IPS-18a (cell line): ENCODE measurements around the gene OOEP.
"Not testable (repeated sequence)": the region's sequence is repeated elsewhere in the genome, so short reads cannot be mapped to it uniquely, and the experiment has no call there.

Experiments
- H3K27ac ChIP-seq: one replicate; pipeline ENCODE4 v1.5.1; 2013; ENCODE audit warnings: low read length
- H3K27me3 ChIP-seq: one replicate; pipeline ENCODE4 v1.6.1; 2013; ENCODE audit warnings: mild to moderate bottlenecking, low read length; ENCODE audit not compliant: control insufficient read depth, insufficient read depth
- H3K36me3 ChIP-seq: one replicate; pipeline ENCODE4 v1.6.1; 2013; ENCODE audit warnings: low read depth, low read length; ENCODE audit not compliant: control insufficient read depth
- H3K4me1 ChIP-seq: one replicate; pipeline ENCODE4 v1.6.1; 2013; ENCODE audit warnings: low read depth, low read length; ENCODE audit not compliant: control insufficient read depth
- H3K4me3 ChIP-seq: one replicate; pipeline ENCODE4 v1.5.1; 2013; ENCODE audit warnings: low read length
- H3K9ac ChIP-seq: one replicate; pipeline ENCODE4 v1.6.1; 2013; ENCODE audit warnings: mild to moderate bottlenecking, low read length, moderate library complexity
- H3K9me3 ChIP-seq: one replicate; pipeline ENCODE4 v1.6.1; 2013; ENCODE audit warnings: low read depth, low read length; ENCODE audit not compliant: control insufficient read depth

Gene OOEP

DNA sequence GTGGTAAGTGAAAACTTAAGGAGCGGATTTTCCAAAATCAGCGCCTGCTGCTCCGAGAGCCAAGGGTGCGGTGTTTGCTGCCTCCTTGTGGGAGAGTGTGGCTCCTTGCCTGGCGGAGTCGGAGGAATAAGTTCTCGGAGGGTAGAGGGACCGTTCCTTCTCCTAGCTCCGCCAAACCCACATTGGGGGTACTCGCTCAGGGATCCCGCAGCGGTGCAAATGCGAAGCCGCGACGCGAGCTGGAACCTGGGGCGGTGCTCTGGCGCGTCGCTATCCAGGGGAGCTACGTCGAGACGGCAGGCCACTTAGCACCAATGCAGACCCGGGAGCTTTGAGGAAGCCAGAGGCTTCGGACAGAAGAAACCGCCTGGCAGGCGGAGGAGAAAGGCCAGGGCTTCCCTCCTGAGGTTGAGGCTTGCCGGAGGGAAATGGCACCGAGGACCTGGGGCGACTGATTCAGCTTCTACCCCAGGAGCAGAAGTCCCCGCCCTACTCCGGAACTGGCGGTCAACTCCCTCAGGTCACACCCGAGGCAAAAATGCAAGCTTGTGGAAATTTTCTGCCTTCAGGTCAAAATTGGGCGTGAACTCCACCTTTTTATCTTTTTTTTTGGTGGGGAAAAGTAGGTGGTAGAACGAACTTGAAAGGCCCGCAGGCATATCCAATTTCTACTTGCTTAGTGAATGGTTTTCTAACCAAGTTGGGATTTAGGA lies 19.3 kb upstream of the OOEP start:
- Histone ChIP-seq H3K4me1 (peaks cover 7% of the 10 kb centered on the region), H3K27me3 (no peaks in the 10 kb centered on the region), H3K9me3 (no peaks in the 10 kb centered on the region), H3K36me3 (no peaks in the 10 kb centered on the region), H3K27ac (peak overlapping the region; percentile 56), H3K4me3 (peak overlapping the region; percentile 76), H3K9ac (peak overlapping the region; percentile 70)

DNA sequence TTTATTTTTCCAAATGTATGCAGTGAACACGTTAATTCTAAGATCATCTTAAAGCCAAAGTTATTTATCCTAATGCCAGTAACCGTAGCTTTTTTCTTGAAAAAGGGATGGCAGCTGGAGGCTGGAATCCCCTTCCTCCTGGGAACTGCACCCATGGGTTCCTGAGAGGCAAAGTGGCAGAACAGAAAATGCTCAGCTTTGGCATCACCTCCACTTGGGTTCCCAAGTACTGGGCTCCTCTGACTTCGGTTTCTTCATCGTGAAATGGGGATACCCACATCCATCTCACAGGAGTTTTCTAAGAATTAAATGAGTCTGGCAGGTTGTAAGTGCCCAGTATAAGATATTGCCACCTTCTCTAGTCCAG lies 18.7 kb upstream of the OOEP start:
- Histone ChIP-seq H3K9ac (peak overlapping the region; percentile 70), H3K4me1 (peaks cover 7% of the 10 kb centered on the region), H3K4me3 (peak overlapping the region; percentile 76), H3K9me3 (no peaks in the 10 kb centered on the region), H3K27ac (no peak overlapping the region), H3K27me3 (no peaks in the 10 kb centered on the region), H3K36me3 (no peaks in the 10 kb centered on the region)

DNA sequence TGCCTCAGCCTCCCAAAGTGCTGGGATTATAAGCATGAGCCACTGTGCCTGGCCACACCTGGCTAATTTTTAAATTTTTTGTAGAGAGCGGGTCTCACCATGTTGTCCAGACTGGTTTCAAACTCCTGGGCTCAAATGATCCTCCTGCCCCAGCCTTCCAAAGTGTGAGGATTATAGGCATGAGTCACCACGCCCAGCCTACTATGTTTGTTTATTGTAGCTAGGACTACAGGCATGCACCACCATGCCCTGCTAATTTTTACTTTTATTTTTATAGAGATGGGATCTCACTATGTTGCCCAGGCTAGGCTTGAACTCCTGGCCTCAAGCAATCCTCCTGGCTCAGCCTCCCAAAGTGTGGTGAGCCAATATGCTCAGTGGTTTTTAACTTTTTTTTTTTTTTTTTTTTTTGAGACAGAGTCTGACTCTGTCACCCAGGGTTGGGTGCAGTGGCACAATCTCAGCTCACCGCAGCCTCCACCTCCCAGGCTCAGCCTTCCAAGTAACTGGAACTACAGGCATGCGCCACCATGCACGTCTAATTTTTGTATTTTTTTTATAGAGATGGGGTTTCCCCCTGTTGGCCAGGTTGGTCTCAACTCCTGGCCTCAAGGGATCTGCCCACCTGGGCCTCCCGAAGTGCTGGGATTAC lies 12.9 kb upstream of the OOEP start:
- Histone ChIP-seq H3K9me3 (no peaks in the 10 kb centered on the region), H3K27ac (no peak overlapping the region), H3K27me3 (no peaks in the 10 kb centered on the region), H3K9ac (no peak overlapping the region), H3K4me1 (no peaks in the 10 kb centered on the region), H3K36me3 (no peaks in the 10 kb centered on the region), H3K4me3 (no peak overlapping the region)

DNA sequence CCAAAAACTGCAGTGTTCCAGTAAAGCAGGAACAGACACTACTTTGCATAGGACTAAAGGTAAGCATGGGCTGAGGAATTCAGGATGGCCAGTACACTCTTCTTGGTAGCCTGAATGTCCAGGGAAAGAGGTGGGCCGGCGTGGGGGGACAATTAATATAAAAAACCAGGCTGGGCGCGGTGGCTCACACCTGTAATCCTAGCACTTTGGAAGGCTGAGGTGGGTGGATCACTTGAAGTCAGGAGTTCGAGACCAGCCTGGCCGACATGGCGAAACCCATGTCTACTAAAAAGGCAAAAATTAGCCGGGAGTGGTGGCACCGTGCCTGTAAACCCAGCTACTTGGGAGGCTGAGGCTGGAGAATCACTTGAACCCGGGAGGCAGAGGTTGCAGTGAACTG lies 11.8 kb upstream of the OOEP start:
- not testable (repeated sequence) for H3K9me3 ChIP-seq, H3K4me3 ChIP-seq, H3K27me3 ChIP-seq, H3K36me3 ChIP-seq, H3K4me1 ChIP-seq, H3K27ac ChIP-seq, H3K9ac ChIP-seq

DNA sequence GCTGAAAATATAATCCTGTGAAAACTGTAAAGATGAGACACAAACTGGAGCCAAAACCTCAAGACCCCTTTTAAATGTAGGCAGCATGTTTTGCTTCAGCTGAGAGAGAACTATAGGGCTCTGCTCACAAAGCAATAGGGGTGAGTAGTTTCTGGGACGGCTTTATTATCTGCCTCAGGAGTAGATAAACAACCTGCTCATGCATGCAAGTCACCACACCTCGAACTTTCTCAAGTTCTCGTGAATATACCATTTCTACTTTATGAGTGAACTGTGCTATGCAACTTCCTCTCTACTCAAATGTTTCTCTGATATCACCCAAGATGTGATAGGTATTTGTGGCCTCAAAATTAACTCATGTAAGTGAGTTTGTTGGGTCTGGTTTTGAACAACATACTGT lies 7.5 kb upstream of the OOEP start:
- Histone ChIP-seq H3K9me3 (no peaks in the 10 kb centered on the region), H3K9ac (no peak overlapping the region), H3K36me3 (no peaks in the 10 kb centered on the region), H3K4me1 (no peaks in the 10 kb centered on the region), H3K27me3 (no peaks in the 10 kb centered on the region), H3K4me3 (no peak overlapping the region), H3K27ac (no peak overlapping the region)

DNA sequence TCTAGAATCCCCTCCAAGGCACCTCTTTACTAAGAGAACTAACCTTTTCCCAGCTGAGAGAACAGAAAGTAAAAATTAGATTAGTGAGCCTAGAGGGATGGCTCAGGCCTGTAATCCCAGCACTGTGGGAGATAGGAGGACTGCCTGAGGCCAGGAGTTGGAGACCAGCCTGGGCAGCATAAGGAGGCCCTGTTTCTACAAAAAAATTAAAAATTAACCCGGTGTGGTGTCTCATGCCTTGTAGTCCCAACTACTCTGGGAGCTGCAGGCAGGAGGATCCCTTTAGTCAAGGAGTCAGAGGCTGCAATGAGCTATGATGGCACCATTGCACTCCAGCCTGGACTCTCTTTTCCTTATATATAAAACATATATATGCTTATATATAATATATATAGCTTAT lies 5.5 kb upstream of the OOEP start:
- no peaks in the 10 kb centered on the region for H3K27me3 ChIP-seq
- no peak overlapping the region for H3K27ac ChIP-seq
- H3K4me1 ChIP-seq, result no peaks in the 10 kb centered on the region
- no peaks in the 10 kb centered on the region for H3K36me3 ChIP-seq
- H3K9ac ChIP-seq, result no peak overlapping the region
- no peaks in the 10 kb centered on the region for H3K9me3 ChIP-seq
- H3K4me3 ChIP-seq, result no peak overlapping the region

DNA sequence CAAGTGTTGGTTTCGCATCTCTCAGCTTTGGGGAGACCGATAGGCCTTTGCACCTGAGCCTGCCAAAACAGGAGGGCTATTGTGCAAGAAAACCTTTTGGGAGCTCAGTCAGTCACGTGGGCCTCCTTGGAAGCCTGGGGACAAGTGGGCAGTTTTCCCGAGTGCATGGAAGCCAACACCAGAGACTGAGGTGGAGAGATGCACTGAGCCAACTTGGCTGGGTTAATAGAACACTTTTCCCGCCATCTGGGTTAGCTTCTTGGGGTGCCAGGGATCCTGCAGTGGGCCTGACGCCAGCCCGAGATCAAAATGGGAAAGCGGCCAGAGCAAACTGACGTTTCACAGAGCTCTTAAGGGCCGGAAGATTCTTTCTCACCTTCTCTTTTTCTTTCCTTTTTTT lies 2.8 kb upstream of the OOEP start:
- Histone ChIP-seq H3K9ac (no peak overlapping the region), H3K4me1 (peaks cover 5% of the 10 kb centered on the region), H3K27me3 (no peaks in the 10 kb centered on the region), H3K36me3 (no peaks in the 10 kb centered on the region), H3K4me3 (no peak overlapping the region), H3K9me3 (no peaks in the 10 kb centered on the region), H3K27ac (no peak overlapping the region)

DNA sequence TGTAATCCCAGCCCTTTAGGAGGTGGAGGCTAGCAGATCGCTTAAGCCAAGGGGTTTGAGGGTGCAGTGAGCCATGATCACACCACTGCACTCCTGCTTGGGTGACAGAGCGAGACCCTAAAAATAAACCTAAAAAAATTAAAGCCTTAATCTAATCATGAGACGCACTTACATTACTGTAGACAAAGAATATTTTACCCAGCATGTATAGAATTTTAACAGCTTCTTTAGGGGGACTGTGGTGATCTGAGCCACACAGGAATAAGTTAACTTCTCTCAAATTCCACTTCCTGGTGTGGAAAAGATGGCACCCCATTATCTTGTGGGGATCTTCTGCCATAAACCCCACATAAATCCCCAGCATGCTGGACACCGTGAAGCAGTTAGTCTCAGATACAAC lies 2.3 kb upstream of the OOEP start:
- Histone ChIP-seq H3K4me1 (peaks cover 5% of the 10 kb centered on the region), H3K27me3 (no peaks in the 10 kb centered on the region), H3K36me3 (no peaks in the 10 kb centered on the region), H3K4me3 (no peak overlapping the region), H3K9me3 (no peaks in the 10 kb centered on the region), H3K27ac (no peak overlapping the region), H3K9ac (no peak overlapping the region)

DNA sequence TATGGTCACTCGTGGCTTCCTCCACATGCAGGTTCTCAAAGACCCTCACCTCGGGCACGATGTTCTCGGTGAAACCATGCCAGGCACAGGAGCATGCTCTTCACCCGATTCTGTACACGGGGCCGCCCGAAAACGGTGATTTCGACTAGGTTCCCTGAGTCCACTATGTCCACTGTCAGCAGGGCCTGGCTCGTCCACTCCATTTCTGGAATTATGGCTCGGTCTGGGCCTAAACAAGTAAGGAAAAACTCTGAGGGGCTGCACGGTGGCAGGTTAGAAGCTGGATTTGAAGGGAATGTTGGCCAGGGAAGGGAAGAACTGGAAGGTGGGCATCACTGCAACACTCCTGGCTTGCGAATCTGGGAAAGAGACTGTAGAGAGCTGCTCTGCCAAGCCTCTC lies 540 bp downstream of the OOEP start:
- Histone ChIP-seq H3K9ac (no peak overlapping the region), H3K4me1 (peaks cover 5% of the 10 kb centered on the region), H3K4me3 (no peak overlapping the region), H3K9me3 (no peaks in the 10 kb centered on the region), H3K36me3 (no peaks in the 10 kb centered on the region), H3K27me3 (no peaks in the 10 kb centered on the region), H3K27ac (no peak overlapping the region)

DNA sequence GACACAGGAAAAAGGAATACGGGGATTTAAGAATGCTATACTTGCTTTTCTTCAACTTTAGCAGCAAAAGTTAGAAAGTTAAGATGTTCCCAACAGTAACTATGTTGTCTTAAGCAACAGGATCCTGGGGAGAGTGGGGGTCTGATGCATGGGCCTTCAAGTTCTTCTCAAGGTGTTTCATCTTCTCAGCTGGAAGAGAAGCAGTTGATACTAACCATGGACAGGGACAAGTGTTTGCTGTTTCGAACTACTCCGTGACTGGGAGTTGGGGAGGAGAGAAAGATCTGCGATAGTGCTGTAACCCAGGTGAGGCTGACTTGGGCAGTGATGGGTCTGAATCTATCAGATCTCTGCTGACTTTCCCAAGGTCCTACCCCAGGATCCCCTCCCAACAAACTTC lies 1.0 kb downstream of the OOEP start:
- Histone ChIP-seq H3K27me3 (no peaks in the 10 kb centered on the region), H3K36me3 (no peaks in the 10 kb centered on the region), H3K9ac (no peak overlapping the region), H3K9me3 (no peaks in the 10 kb centered on the region), H3K4me1 (peaks cover 5% of the 10 kb centered on the region), H3K4me3 (no peak overlapping the region), H3K27ac (no peak overlapping the region)

DNA sequence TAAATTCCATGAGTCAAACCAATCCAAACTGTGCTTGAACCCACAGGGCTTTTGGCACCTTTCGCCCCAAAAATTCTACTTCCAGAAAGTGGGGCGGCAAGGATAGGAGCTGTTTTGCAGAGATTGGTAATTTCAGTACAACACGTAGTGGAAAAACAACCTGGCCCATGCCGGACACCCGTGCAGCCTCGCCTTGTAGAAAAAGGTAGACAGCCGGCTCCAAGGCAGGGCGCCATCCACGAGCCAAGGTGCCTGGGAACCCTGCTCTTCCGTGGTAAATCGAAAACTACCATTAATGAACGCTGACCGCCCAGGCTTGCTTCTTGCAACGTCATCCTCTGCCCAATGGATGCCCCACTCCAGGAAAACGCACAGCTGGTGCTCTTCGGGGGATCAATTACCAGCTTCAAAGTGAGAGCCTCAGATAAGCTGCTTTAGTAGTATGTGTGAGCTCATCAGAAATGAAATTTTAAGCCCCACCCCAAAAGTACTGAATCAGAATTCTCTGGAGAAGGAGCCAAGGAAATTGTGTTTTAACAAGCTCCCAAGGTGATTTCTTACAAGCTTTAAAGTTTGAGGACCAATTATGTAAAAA lies 1.8 kb downstream of the OOEP start:
- Histone ChIP-seq H3K27ac (no peak overlapping the region), H3K9me3 (no peaks in the 10 kb centered on the region), H3K4me1 (peaks cover 5% of the 10 kb centered on the region), H3K27me3 (no peaks in the 10 kb centered on the region), H3K4me3 (no peak overlapping the region), H3K9ac (no peak overlapping the region), H3K36me3 (no peaks in the 10 kb centered on the region)

DNA sequence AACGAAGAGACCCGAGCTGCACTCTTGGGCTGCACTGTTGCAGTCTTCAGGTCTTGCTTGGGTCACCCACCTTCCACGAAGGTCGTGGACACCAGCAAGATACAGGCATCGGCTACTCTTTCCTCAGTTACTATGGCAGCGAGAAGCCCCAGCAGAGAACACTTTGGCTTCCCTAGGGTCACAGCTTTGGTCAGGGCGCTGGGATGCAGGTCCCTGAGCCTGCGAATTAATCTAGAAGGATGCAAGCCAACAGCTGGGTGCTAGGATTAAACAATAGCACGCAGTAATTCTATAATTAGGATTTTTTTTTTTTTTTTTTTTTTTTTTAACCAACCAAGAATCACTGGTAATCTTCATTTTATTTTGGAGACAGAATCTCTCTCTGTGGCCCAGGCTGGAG lies 5.1 kb downstream of the OOEP start:
- H3K9me3 ChIP-seq, result no peaks in the 10 kb centered on the region
- H3K4me3 ChIP-seq, result no peak overlapping the region
- H3K27ac ChIP-seq, result no peak overlapping the region
- no peaks in the 10 kb centered on the region for H3K36me3 ChIP-seq
- no peak overlapping the region for H3K9ac ChIP-seq
- H3K27me3 ChIP-seq, result no peaks in the 10 kb centered on the region
- peaks cover 5% of the 10 kb centered on the region for H3K4me1 ChIP-seq
